ENCODE results near the gene COL1A1. TPM values are rescaled to one million over a fixed set of nuclear protein-coding genes. Genes with fewer than 3 reads are reported as not detected.

The COL1A1 gene
- total and polyA plus RNA-seq, 3 donors from 2014 or later: 32.5 to 557 (median 35.1) TPM

- DNase-seq: no peak
- no peak for TF ChIP-seq POLR2A (IDR thresholded peaks at IDR 0.05)
- TF ChIP-seq, protein P1, sequence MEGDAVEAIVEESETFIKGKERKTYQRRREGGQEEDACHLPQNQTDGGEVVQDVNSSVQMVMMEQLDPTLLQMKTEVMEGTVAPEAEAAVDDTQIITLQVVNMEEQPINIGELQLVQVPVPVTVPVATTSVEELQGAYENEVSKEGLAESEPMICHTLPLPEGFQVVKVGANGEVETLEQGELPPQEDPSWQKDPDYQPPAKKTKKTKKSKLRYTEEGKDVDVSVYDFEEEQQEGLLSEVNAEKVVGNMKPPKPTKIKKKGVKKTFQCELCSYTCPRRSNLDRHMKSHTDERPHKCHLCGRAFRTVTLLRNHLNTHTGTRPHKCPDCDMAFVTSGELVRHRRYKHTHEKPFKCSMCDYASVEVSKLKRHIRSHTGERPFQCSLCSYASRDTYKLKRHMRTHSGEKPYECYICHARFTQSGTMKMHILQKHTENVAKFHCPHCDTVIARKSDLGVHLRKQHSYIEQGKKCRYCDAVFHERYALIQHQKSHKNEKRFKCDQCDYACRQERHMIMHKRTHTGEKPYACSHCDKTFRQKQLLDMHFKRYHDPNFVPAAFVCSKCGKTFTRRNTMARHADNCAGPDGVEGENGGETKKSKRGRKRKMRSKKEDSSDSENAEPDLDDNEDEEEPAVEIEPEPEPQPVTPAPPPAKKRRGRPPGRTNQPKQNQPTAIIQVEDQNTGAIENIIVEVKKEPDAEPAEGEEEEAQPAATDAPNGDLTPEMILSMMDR (IDR thresholded peaks at IDR 0.05): no peak
- H3K4me1 ChIP-seq: no peaks in the 10 kb centered on the region
- H3K36me3 ChIP-seq (ENCODE audit: low read depth, missing control alignments): no peaks in the 10 kb centered on the region
- H3K9me3 ChIP-seq: no peaks in the 10 kb centered on the region
- intact Hi-C loops (cut with DNase I; ENCODE audit: low total_unique reads): no loop called here
- WGBS, 2 donors: 82 to 83% methylated on average over 5 to 11 of the region's 11 CpGs
- no peaks in the 10 kb centered on the region for H3K27me3 ChIP-seq
- no peak overlapping the region for H3K4me3 ChIP-seq
- no peak overlapping the region for H3K27ac ChIP-seq
Measured at GRCh38 chr17:50188921-50189549, 12.4 kb downstream of the COL1A1 start.

- TF ChIP-seq, protein P1 (IDR thresholded peaks at IDR 0.05): no peak
- TF ChIP-seq POLR2A (IDR thresholded peaks at IDR 0.05): no peak
- no peaks in the 10 kb centered on the region for H3K27me3 ChIP-seq
- intact Hi-C loops (cut with DNase I; ENCODE audit: low total_unique reads): no loop called here
- whole genome bisulfite sequencing, 2 donors: 61 to 66% methylated on average over 12 to 13 of the region's 13 CpGs
- H3K9me3 ChIP-seq: no peaks in the 10 kb centered on the region
- H3K4me1 ChIP-seq: no peaks in the 10 kb centered on the region
- no peak overlapping the region for H3K4me3 ChIP-seq
- H3K36me3 ChIP-seq (ENCODE audit: low read depth, missing control alignments): no peaks in the 10 kb centered on the region
- DNase-seq: no peak
- H3K27ac ChIP-seq: no peak overlapping the region
Measured at GRCh38 chr17:50188531-50188920, 12.9 kb downstream of the COL1A1 start.

DNA sequence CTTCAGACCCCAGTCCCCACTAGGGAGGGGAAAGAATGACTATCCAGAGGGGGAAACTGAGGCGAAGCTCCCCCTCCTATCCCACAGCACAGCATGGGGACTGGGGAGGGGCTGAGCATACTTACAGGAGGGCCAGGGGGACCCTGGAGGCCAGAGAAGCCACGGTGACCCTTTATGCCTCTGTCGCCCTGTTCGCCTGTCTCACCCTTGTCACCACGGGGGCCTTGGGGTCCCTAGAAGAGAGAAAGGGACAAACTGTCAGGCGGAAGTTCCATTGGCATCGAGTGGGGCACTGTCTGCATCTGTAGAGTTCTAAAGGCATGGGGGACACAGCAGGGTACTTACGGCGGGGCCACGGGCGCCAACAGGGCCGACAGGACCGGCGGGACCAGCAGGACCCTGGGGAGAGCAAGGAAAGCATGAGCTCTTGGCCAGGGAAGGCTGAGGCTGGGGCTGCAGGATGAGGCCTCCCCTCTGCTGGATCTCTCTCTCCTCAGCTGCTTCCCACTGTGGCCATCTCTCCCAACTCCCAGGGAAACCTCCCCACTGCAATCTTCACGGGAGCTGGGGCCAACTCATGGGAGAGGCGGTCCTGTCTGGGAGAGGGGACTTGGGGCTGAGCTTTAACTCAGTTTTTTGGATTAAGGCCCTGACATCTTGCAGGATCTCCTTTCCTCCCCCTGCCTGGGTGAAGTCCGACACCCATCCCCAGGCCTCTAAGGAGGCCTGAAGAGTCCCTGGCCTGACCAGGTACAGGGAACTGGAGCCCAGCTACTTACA is 13.5 kb downstream of the COL1A1 start:
- H3K4me1 ChIP-seq: no peaks in the 10 kb centered on the region
- no peak overlapping the region for H3K4me3 ChIP-seq
- no peaks in the 10 kb centered on the region for H3K36me3 ChIP-seq (ENCODE audit: low read depth, missing control alignments)
- no peaks in the 10 kb centered on the region for H3K27me3 ChIP-seq
- DNase-seq: no peak
- TF ChIP-seq, protein P1 (IDR thresholded peaks at IDR 0.05): no peak
- TF ChIP-seq POLR2A (IDR thresholded peaks at IDR 0.05): no peak
- 72 to 82% methylated on average over 15 to 17 of the region's 17 CpGs for WGBS, 2 donors
- H3K27ac ChIP-seq: no peak overlapping the region
- H3K9me3 ChIP-seq: no peaks in the 10 kb centered on the region
- intact Hi-C loops (cut with DNase I; ENCODE audit: low total_unique reads): no loop called here

DNA sequence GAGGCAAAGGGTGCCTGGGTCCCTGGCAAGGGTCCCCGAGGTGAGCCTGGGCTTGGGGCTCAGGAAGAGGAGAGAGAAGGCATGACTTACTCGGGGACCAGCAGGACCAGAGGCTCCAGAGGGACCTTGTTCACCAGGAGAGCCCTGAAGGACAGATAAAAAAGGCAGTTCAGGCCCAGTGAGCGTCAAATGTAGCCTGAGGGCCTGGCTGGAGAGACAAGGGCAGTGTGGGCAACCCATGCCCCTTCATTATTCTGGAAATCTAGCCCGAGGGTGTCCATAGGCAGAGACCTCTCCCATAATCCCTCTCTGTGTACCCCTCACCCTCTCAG is 14.1 kb downstream of the COL1A1 start:
- intact Hi-C loops (cut with DNase I; ENCODE audit: low total_unique reads): no loop called here
- H3K4me3 ChIP-seq: no peak overlapping the region
- no peak overlapping the region for H3K27ac ChIP-seq
- H3K9me3 ChIP-seq: no peaks in the 10 kb centered on the region
- WGBS, 2 donors: 62 to 76% methylated on average over 4 of the region's 4 CpGs
- H3K27me3 ChIP-seq: no peaks in the 10 kb centered on the region
- no peaks in the 10 kb centered on the region for H3K36me3 ChIP-seq (ENCODE audit: low read depth, missing control alignments)
- no peak for DNase-seq
- TF ChIP-seq, protein P1 (IDR thresholded peaks at IDR 0.05): no peak
- no peak for TF ChIP-seq POLR2A (IDR thresholded peaks at IDR 0.05)
- no peaks in the 10 kb centered on the region for H3K4me1 ChIP-seq

Measured in testis (tissue), 3 donors.